Activated CD8-positive, alpha-beta memory T cell treated with anti-CD3 and anti-CD28 coated beads, Interleukin-2, amount 50 U/mL, for 48 hours (primary cell): ENCODE measurements around the gene MYORG.
"Not testable (repeated sequence)": the region's sequence is repeated elsewhere in the genome, so short reads cannot be mapped to it uniquely, and the experiment has no call there.

Experiments
- DNase-seq: peaks from one replicate; pipeline ENCODE4 v3.0.0-alpha.2; 2020

Gene MYORG

GRCh38 chr9:34367751-34368410 is 8.8 kb downstream of the MYORG start:
- DNase-seq, result not testable (repeated sequence)

GRCh38 chr9:34366365-34366764 is 10.3 kb downstream of the MYORG start:
- DNase-seq, result no peak

- no peak for DNase-seq
These were observed 11.4 kb downstream of the MYORG start for GRCh38 chr9:34365282-34365681.

GRCh38 chr9:34363619-34364351 is 12.9 kb downstream of the MYORG start:
- DNase-seq, result no peak

GRCh38 chr9:34362614-34363214 is 14.0 kb downstream of the MYORG start:
- DNase-seq, result no peak

- not testable (repeated sequence) for DNase-seq
These were observed 23.7 kb downstream of the MYORG start for GRCh38 chr9:34352957-34353356.

GRCh38 chr9:34352122-34352652 is 24.5 kb downstream of the MYORG start:
- not testable (repeated sequence) for DNase-seq

- DNase-seq, result no peak
These were observed 27.4 kb downstream of the MYORG start for GRCh38 chr9:34349324-34349723.

GRCh38 chr9:34347800-34348158 is 28.9 kb downstream of the MYORG start:
- DNase-seq, result no peak

GRCh38 chr9:34346873-34347799 is 29.6 kb downstream of the MYORG start:
- no peak for DNase-seq

GRCh38 chr9:34343605-34344004 is 33.1 kb downstream of the MYORG start:
- DNase-seq, result no peak

GRCh38 chr9:34343090-34343489 is 33.6 kb downstream of the MYORG start:
- DNase-seq, result no peak

GRCh38 chr9:34341659-34342295 is 34.9 kb downstream of the MYORG start:
- DNase-seq, result no peak

- DNase-seq, result no peak
These were observed 37.9 kb downstream of the MYORG start for GRCh38 chr9:34338665-34339385.

- not testable (repeated sequence) for DNase-seq
These were observed 38.6 kb downstream of the MYORG start for GRCh38 chr9:34338079-34338478.

- DNase-seq, result no peak
These were observed 39.3 kb downstream of the MYORG start for GRCh38 chr9:34337403-34337802.

GRCh38 chr9:34335376-34335775 is 41.3 kb downstream of the MYORG start:
- no peak for DNase-seq

GRCh38 chr9:34334916-34335315 is 41.8 kb downstream of the MYORG start:
- no peak for DNase-seq

- DNase-seq, result no peak
These were observed 42.3 kb downstream of the MYORG start for GRCh38 chr9:34334337-34334824.

- DNase-seq, result no peak
These were observed 42.9 kb downstream of the MYORG start for GRCh38 chr9:34333836-34334235.
